Smooth muscle cell of the brain vasculature (primary cell): ENCODE measurements around the gene PKNOX2.
"Not testable (repeated sequence)": the region's sequence is repeated elsewhere in the genome, so short reads cannot be mapped to it uniquely, and the experiment has no call there.

Source experiments
- DNase-seq: peaks from one replicate; pipeline ENCODE4 v3.0.0-alpha.2; 2012; ENCODE audit warnings: low read depth, low spot score

Gene PKNOX2

GRCh38 chr11:125202362-125202880, 37.9 kb downstream of the PKNOX2 start:
- no peak for DNase-seq

- DNase-seq, result no peak
These were observed 38.4 kb downstream of the PKNOX2 start for GRCh38 chr11:125202977-125203376.

- no peak for DNase-seq
These were observed 43.4 kb downstream of the PKNOX2 start for GRCh38 chr11:125207866-125208425.

GRCh38 chr11:125210066-125210465, 45.5 kb downstream of the PKNOX2 start:
- DNase-seq, result no peak

GRCh38 chr11:125211191-125211947, 46.8 kb downstream of the PKNOX2 start:
- no peak for DNase-seq

- DNase-seq, result no peak
These were observed 47.4 kb downstream of the PKNOX2 start for GRCh38 chr11:125211948-125212340.

GRCh38 chr11:125214601-125215565, 50.3 kb downstream of the PKNOX2 start:
- peak; percentile 9 for DNase-seq

GRCh38 chr11:125215976-125216375, 51.4 kb downstream of the PKNOX2 start:
- DNase-seq, result no peak

GRCh38 chr11:125218336-125218735, 53.8 kb downstream of the PKNOX2 start:
- no peak for DNase-seq

GRCh38 chr11:125221461-125221860, 56.9 kb downstream of the PKNOX2 start:
- no peak for DNase-seq

- DNase-seq, result no peak
These were observed 57.9 kb downstream of the PKNOX2 start for GRCh38 chr11:125222494-125222893.

- not testable (repeated sequence) for DNase-seq
These were observed 58.6 kb downstream of the PKNOX2 start for GRCh38 chr11:125223161-125223560.

GRCh38 chr11:125223901-125224361, 59.4 kb downstream of the PKNOX2 start:
- DNase-seq, result no peak

- peak; percentile 13 for DNase-seq
These were observed 60.0 kb downstream of the PKNOX2 start for GRCh38 chr11:125224391-125225021.

GRCh38 chr11:125225401-125225800, 60.9 kb downstream of the PKNOX2 start:
- no peak for DNase-seq

GRCh38 chr11:125226031-125226430, 61.5 kb downstream of the PKNOX2 start:
- no peak for DNase-seq

GRCh38 chr11:125226706-125227105, 62.2 kb downstream of the PKNOX2 start:
- no peak for DNase-seq

GRCh38 chr11:125227151-125227550, 62.6 kb downstream of the PKNOX2 start:
- DNase-seq, result no peak

GRCh38 chr11:125228445-125228844, 63.9 kb downstream of the PKNOX2 start:
- no peak for DNase-seq

GRCh38 chr11:125228993-125229392, 64.4 kb downstream of the PKNOX2 start:
- DNase-seq, result no peak

GRCh38 chr11:125229916-125230315, 65.4 kb downstream of the PKNOX2 start:
- no peak for DNase-seq
